Measurements from ENCODE around the gene GOT1. TPM values are rescaled to one million over a fixed set of nuclear protein-coding genes. Genes with fewer than 3 reads are reported as not detected.

The GOT1 gene
- total and polyA plus RNA-seq, 2 experiments from 2014 or later = 36.8 to 37.7 TPM

GRCh38 chr10:99357691-99358090 is 72.7 kb downstream of the GOT1 start (continued):
- TF ChIP-seq ZNF462 (CRISPR knock-in tag; IDR thresholded peaks at IDR 0.05) = no peak
- no peak for TF ChIP-seq CTCF (conservative IDR thresholded peaks at IDR 0.05; ENCODE audit: low read depth in 2 of 2)
- TF ChIP-seq ETS1 (IDR thresholded peaks at IDR 0.05) = no peak
- TF ChIP-seq ZNF114 (CRISPR knock-in tag; IDR thresholded peaks at IDR 0.05) = no peak

- H3K4me1 ChIP-seq (ENCODE audit: insufficient read depth) = no peaks in the 10 kb centered on the region
- H2AFZ ChIP-seq = no peak overlapping the region
- H3K36me3 ChIP-seq (ENCODE audit: insufficient read depth) = no peaks in the 10 kb centered on the region
- H3F3A ChIP-seq (replicated peaks; ENCODE audit: low read depth) = no peaks in the 10 kb centered on the region
- H3K4me2 ChIP-seq = no peak overlapping the region
- no peaks in the 10 kb centered on the region for H4K20me1 ChIP-seq (replicated peaks; ENCODE audit: insufficient read depth)
- Mint-ChIP-seq H3K27ac (no peak overlapping the region), H3K4me1 (peaks cover 9% of the 10 kb centered on the region), H3K4me3 (no peak overlapping the region), H3K36me3 (ENCODE audit: low read depth) (no peaks in the 10 kb centered on the region), H3K9me3 (no peaks in the 10 kb centered on the region), H3K27me3 (ENCODE audit: insufficient read depth, low read depth, poor library complexity) (peaks cover 4% of the 10 kb centered on the region)
- ATAC-seq = no peak
- no peak for DNase-seq (ENCODE audit: low spot score)
- no peaks in the 10 kb centered on the region for H3K79me2 ChIP-seq (replicated peaks; ENCODE audit: insufficient read depth)
- H3K9me2 ChIP-seq (ENCODE audit: insufficient read depth) = no peaks in the 10 kb centered on the region
- H3K27me3 ChIP-seq (ENCODE audit: insufficient read depth) = peaks cover 13% of the 10 kb centered on the region
- no peak overlapping the region for H3K27ac ChIP-seq (ENCODE audit: low read depth)
- no peak overlapping the region for H3K4me3 ChIP-seq
- TF ChIP-seq ZNF462 (CRISPR knock-in tag; IDR thresholded peaks at IDR 0.05) = no peak
- TF ChIP-seq ZNF331 (CRISPR knock-in tag; IDR thresholded peaks at IDR 0.05; ENCODE audit: low read depth) = no peak
- TF ChIP-seq CREB1 (CRISPR knock-in tag; IDR thresholded peaks at IDR 0.05; ENCODE audit: low read depth) = no peak
- no peak for TF ChIP-seq NANOG (IDR thresholded peaks at IDR 0.05; ENCODE audit: borderline replicate concordance)
Measured at GRCh38 chr10:99353182-99353581, 77.2 kb downstream of the GOT1 start.
